Activated naive CD8-positive, alpha-beta T cell treated with anti-CD3 and anti-CD28 coated beads, Interleukin-2, amount 50 U/mL, for 16 hours (primary cell): ENCODE measurements around the gene LMBR1L.
A peak's percentile ranks its signal among the peaks of the same experiment; 100 is the strongest.

ENCODE experiments used
- DNase-seq: peaks from one replicate; pipeline ENCODE4 v3.0.0-alpha.2; 2020; ENCODE audit warnings: low read depth, low spot score

The LMBR1L gene

DNA sequence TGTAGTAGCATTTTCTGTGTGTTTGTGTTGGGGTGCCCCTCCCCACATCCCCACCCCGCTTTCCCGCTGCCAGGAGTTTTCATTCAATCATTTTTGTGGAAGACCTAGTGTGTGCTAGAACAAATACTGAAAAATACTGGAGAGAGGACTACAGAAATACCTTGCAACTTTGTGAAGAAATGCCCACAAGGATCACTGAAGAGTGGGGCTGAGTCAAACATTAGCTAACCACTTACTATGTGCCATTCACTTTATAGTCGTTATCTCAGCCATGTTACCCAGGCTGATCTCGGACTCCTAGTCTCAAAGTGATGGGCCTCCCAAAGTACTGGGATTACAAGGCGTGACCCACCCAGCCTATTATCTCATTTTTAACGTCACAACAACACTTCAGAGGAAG lies 559 bp upstream of the LMBR1L start:
- no peak for DNase-seq

- no peak for DNase-seq
These were observed 795 bp downstream of the LMBR1L start for GRCh38 chr12:49109641-49110463.

DNA sequence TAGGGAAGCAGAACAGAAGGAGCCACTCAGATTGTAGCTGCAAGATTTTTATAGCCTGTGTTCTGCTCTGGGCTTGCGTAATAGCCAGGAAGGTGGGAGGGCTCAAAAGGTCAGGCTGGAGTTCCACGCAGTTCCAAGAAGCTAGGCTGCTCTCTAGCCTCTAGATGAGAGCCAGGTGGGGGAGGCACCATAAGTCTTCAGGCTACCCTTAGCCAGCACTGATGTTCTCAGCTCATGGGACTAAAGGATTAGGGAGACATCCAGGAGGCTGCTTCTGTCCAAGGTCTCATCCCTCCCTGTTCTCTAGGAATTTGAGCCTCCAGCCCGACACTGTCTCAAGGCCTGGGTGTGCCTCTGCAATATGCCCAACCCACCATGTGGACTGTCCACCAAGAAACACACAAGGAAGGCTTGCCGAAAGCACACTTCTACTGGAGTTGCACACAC lies 1.7 kb downstream of the LMBR1L start:
- no peak for DNase-seq

- no peak for DNase-seq
These were observed 5.1 kb downstream of the LMBR1L start for GRCh38 chr12:49105504-49106084.

DNA sequence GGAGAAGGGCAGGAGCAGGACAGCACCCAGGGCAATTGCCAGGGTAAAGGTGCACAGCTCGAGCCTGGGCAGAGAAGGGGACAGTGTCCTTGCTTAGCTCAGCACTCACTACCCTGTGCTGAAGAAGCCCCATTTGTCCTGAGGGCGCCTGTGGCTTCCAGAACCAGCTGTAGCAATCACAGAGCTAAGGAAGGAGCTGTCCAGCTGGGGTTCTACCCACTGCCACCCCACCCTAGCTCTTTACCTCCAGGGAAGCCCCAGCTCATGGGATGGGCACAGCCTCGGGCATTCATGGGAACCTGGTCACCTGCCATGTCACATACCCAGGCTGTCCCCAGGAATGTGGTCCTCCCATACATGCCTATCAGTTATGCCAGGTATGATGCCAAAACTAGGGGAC lies 5.8 kb downstream of the LMBR1L start:
- no peak for DNase-seq

DNA sequence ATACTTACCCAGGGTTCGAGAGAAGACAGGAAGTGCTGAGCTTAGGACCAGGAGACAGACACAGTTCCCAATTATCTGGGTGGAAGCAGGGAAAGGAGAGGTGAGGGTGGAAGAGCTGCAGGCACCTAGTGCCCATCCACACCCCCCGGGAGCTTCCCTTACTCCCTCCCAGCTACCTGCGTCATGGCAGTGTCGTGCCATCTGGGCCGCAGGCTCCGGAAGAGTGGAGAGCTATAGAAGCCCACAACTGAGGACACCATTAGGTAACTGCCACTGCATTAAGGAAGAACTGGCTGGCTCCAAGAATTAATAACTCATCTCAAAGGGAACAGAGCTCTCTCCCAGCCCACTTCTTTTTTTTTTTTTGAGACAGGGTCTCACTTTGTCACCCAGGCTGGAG lies 10.3 kb downstream of the LMBR1L start:
- DNase-seq: no peak

DNA sequence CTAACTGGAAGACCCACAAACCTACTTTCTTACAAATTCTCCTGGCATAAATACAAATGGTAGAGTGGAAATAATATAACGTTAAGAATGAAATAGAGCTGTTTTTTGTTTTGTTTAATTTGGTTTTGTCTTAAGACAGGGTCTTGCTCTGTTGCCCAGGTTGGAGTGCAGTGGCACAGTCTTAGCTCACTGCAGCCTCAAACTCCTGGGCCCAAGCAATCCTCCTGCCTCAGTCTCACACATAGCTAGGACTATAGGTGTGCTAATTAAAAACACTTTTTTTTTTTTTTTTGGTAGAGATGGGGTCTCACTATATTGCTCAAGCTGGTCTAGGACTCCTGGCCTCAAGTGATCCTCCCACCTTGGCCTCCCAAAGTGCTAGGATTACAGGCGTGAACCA lies 11.9 kb downstream of the LMBR1L start:
- no peak for DNase-seq

- DNase-seq: peak; percentile 42
These were observed 12.6 kb downstream of the LMBR1L start for GRCh38 chr12:49098035-49098451.

DNA sequence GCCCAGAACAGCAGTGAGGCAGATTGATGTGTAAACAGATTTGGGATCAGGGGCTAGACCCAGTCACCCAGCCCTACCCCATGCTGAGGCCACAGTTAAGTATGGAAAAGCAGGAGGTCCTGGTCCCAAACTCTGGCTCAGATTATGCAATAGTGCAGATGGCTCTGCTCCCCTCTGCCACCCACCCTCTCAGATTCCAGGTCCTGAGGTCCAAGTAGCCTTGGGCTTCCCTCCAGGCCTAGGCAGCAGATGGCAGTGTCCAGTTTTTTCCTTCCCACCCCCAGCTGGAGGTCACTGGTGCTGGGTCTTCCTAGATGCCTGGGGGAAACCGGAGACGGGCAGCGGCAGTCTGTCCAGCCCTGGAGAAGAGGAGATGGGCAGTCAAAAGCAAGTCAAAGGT lies 13.3 kb downstream of the LMBR1L start:
- DNase-seq: no peak

GRCh38 chr12:49094975-49095365 lies 15.7 kb downstream of the LMBR1L start:
- no peak for DNase-seq

- DNase-seq: no peak
These were observed 16.3 kb downstream of the LMBR1L start, which contains the start of gene DHH for GRCh38 chr12:49094160-49094974. Gene DHH, minus strand, starts transcription at chr12:49094801. Its CDS starts 289 bp downstream, at chr12:49094512.

DNA sequence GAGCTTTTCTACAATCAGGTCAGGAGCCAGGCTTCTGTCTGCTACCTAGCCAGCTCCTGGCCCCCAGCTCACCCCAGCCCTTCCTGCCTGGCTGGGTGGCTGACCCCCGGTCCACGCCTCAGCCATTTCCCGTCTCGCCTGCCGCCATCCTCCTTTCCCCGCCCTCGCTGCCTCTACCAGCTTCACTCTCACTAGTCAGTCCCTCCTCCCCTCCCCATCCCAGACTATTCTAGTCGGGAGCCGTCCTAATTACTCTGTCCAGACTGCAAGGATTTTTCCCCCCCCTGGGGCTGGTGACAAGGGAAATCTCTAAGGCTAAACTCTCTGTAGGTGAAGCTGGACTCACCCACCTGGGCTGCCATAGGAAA lies 16.9 kb downstream of the LMBR1L start:
- DNase-seq: no peak

- no peak for DNase-seq
These were observed 17.7 kb downstream of the LMBR1L start for GRCh38 chr12:49092816-49093406.

DNA sequence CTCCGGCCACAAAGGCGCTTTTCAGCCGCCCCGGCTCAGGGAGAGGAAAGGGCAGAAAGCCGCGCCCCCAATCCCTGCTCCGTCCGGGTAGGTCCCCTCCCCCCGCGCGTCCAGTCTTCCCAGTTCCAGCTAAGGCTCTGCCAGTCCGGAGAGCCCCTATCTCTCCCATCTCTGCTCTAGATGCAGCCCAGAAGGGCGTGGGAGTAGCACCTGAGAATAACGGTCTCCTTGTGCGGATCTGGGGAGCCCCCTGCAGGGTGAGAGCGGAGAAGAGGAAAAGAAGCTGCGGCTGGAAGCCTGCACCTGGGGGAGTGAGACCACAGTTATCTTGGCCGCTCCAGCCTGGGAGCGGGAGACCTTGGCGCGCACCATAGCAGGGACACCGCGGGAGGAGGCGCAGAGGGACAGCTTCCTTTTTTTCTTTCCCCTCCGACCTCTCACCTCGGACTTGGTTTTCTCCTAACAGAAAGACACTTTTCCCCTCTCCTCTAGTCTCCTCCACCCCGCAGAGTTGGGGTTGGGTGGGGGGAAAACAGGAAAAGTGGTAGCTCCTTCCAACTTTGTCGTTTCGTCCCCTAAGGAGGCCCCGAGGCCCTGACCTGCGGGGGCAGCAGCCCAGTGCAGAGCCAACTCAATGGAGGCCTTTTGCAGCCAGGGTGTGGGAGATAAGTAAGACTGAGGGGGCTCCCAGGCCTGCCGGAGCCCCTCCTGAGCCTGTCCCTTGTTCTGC lies 18.4 kb downstream of the LMBR1L start:
- peak; percentile 34 for DNase-seq

DNA sequence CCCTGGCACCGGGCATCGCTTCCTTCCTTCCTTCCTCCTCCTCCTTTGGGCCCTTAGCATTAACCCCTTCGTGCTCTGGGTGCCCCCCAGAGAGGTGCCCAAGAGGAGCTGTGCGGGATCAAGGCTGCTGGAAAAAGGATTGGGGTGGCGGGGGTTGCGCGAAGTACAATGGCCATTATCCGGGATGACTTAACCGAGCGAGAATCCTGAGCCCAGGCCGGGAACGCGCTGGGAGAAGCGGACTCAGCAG lies 18.9 kb downstream of the LMBR1L start:
- no peak for DNase-seq

GRCh38 chr12:49091056-49091835 lies 19.4 kb downstream of the LMBR1L start:
- DNase-seq: no peak

DNA sequence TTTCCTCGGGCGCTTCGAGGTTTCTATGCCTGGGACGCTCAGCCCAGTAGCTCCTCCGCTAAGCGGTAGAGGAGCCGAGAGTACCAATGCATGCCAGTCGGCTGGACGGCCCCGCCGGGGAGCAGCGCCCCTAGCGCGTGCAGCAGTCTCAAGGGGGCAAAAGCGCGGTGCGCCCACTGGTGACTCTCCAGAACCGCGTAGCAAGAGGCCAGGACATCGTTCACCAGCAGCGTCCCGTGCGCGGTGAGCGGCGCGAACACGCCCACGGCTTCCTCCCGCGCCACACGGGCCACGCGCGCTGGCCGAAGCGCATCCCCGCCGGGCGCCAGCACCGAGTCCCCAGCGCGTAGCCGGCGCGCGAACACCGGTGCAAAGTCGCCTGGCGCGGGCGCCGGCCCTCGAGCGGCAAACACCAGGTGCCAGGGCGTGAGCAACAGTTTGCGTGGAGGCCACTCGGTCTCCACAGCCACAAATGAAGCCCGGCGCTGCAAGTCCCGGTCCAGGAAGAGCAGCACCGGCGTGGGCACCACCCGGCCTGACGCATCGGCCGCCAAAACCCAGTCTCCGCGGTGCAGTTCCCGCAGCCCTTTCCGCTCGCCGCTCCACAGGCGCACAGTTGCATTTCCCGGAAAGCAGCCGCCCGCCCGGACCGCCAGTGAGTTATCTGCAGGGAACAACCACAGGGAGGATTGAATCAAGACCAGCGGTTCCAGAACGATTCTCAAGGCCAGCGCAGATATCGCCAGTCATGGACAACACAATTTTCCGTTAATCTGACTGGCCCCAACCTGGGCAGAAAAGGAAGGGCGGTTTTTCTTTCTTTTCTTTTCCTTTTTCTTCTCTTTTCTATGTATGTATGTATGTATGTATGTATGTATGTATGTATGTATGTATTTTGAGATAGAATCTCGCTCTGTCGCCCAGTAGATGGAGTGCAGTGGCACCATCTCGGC lies 20.6 kb downstream of the LMBR1L start:
- DNase-seq: no peak

DNA sequence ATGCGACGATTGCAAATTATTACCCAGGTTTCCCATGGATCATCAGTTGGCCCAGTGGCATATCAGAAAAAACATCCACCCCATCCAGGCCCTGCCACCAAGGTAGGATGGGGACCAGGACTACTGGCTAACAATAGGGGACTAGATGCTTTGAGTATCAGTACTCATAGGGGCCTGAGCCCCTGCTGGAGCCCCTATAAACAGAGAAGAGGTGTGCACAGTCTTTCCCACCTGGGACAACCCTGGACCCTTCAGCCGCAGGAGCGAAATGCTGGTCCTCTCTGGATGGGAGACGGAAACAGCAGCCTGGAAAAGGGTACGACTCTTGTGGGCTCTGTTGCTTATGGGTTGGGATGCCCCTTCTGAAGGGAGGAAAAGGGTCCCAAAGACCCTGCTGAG lies 21.7 kb downstream of the LMBR1L start:
- DNase-seq: no peak

DNA sequence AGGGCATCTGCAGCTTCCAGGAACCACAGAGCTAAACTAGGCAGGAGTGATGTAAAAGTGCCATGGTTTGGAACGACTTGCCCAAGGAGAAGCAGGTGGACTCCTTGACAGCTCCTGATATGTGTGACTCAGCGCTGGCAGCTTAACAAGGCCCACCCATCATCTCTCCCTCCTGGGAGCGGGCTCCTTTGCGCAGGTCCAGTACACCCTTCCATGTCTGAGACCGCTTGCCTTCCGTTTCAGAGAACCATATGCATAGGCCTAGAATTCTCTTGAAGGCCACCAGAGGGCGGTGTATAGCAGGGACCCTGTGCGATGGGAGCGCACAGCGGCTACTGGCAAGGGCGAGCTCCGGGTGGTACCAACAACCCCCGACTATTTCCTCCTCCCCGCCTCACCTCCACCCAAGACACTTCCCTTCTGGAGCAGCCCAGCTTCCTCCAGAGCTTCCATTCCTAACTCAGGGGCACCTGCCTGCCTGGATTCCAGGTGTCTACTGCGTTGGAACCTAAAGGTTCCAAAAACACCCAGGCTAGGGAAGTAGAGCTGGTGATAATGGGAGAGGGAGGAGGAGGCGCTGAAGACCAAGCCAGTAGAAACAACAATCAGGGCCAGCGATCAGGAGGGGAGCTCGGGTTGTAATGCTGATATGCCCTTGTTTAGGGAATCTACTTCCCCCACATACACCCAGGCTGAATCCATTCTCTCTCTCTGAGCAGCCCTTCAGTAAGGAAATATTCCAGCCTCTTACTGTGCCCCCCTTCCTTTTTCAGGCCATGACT lies 22.3 kb downstream of the LMBR1L start:
- peak; percentile 53 for DNase-seq
